WTC11 (cell line): ENCODE measurements around the gene ATM. TPM values are rescaled to one million over a fixed set of nuclear protein-coding genes. Genes with fewer than 3 reads are reported as not detected.
A peak's percentile ranks its signal among the peaks of the same experiment; 100 is the strongest.

Experiments used
- ATF1 ChIP-seq: sonication (generic); formaldehyde crosslinking; IDR thresholded peaks from 2 replicates; pipeline ENCODE4 v1.8.1; 2023; ENCODE audit warnings: mild to moderate bottlenecking, moderate library complexity, missing genetic modification reagents
- JAZF1 ChIP-seq: fragments of 250-450 bp; sonication (Bioruptor Pico); IDR thresholded peaks from 2 replicates; pipeline ENCODE4 v1.9.0; 2021; ENCODE audit warnings: moderate library complexity, mild to moderate bottlenecking, inconsistent platforms
- MYBL2 ChIP-seq: sonication (generic); formaldehyde crosslinking; IDR thresholded peaks from 2 replicates; pipeline ENCODE4 v1.8.1; 2023; ENCODE audit warnings: mild to moderate bottlenecking, moderate library complexity, missing genetic modification reagents
- NR2C2 ChIP-seq: sonication (generic); formaldehyde crosslinking; IDR thresholded peaks from 2 replicates; pipeline ENCODE4 v1.8.0; 2022; ENCODE audit warnings: mild to moderate bottlenecking, missing genetic modification reagents
- RELA ChIP-seq: sonication (generic); formaldehyde crosslinking; IDR thresholded peaks from 2 replicates; pipeline ENCODE4 v1.8.1; 2022; ENCODE audit warnings: missing genetic modification reagents, mild to moderate bottlenecking, borderline replicate concordance
- SOX15 ChIP-seq: fragments of 250-450 bp; sonication (Bioruptor Pico); IDR thresholded peaks from 2 replicates; pipeline ENCODE4 v1.9.0; 2021; ENCODE audit warnings: mild to moderate bottlenecking
- TEAD4 ChIP-seq: sonication (generic); formaldehyde crosslinking; IDR thresholded peaks from 2 replicates; pipeline ENCODE4 v1.8.0; 2022; ENCODE audit warnings: mild to moderate bottlenecking, missing genetic modification reagents
- ZNF138 ChIP-seq: sonication (generic); formaldehyde crosslinking; conservative IDR thresholded peaks from 2 replicates; pipeline ENCODE4 v1.8.1; 2022; ENCODE audit warnings: mild to moderate bottlenecking, moderate library complexity, missing genetic modification reagents
- ZNF263 ChIP-seq: sonication (generic); formaldehyde crosslinking; IDR thresholded peaks from 2 replicates; pipeline ENCODE4 v1.8.1; 2022; ENCODE audit warnings: low read depth, mild to moderate bottlenecking, moderate library complexity, missing genetic modification reagents
- ZNF317 ChIP-seq: sonication (generic); formaldehyde crosslinking; IDR thresholded peaks from 2 replicates; pipeline ENCODE4 v1.8.1; 2023; ENCODE audit warnings: low read depth, mild to moderate bottlenecking, moderate library complexity, missing genetic modification reagents, borderline replicate concordance
- ZNF671 ChIP-seq: fragments of 250-450 bp; sonication (Bioruptor Pico); IDR thresholded peaks from 2 replicates; pipeline ENCODE4 v1.8.0; 2021; ENCODE audit warnings: mild to moderate bottlenecking
- total RNA-seq: library from RNA; stranded (reverse); gene quantifications from 3 replicates; pipeline ENCODE4 v1.2.3, GENCODE V29; 2021
- TF ChIP-seq, protein P1 (sequence below): sonication (generic); formaldehyde crosslinking; IDR thresholded peaks from 2 replicates; pipeline ENCODE4 v1.8.1; 2023; ENCODE audit warnings: mild to moderate bottlenecking, missing genetic modification reagents, borderline replicate concordance
- TF ChIP-seq, protein P2 (sequence below): sonication (generic); formaldehyde crosslinking; IDR thresholded peaks from 2 replicates; pipeline ENCODE4 v1.8.1; 2023; ENCODE audit warnings: mild to moderate bottlenecking, missing genetic modification reagents
- TF ChIP-seq, protein P3 (sequence below): sonication (generic); formaldehyde crosslinking; conservative IDR thresholded peaks from 2 replicates; pipeline ENCODE4 v1.8.1; 2023; ENCODE audit warnings: mild to moderate bottlenecking, low read depth, missing genetic modification reagents, moderate library complexity
- TF ChIP-seq, protein P4 (sequence below): sonication (generic); formaldehyde crosslinking; IDR thresholded peaks from 2 replicates; pipeline ENCODE4 v1.8.1; 2023; ENCODE audit warnings: mild to moderate bottlenecking, moderate library complexity, missing genetic modification reagents
- TF ChIP-seq, protein P5 (sequence below): fragments of 250-450 bp; sonication (Bioruptor Pico); IDR thresholded peaks from 2 replicates; pipeline ENCODE4 v1.9.0; 2021; ENCODE audit warnings: mild to moderate bottlenecking
- TF ChIP-seq, protein P6 (sequence below): sonication (generic); formaldehyde crosslinking; conservative IDR thresholded peaks from 2 replicates; pipeline ENCODE4 v1.8.1; 2022; ENCODE audit warnings: mild to moderate bottlenecking, missing genetic modification reagents
- TF ChIP-seq, protein P7 (sequence below): sonication (generic); formaldehyde crosslinking; IDR thresholded peaks from 2 replicates; pipeline ENCODE4 v1.8.0; 2022; ENCODE audit warnings: mild to moderate bottlenecking, missing genetic modification reagents

ATM gene
- total RNA-seq, 1 experiment from 2014 or later, result 49.5 TPM

DNA sequence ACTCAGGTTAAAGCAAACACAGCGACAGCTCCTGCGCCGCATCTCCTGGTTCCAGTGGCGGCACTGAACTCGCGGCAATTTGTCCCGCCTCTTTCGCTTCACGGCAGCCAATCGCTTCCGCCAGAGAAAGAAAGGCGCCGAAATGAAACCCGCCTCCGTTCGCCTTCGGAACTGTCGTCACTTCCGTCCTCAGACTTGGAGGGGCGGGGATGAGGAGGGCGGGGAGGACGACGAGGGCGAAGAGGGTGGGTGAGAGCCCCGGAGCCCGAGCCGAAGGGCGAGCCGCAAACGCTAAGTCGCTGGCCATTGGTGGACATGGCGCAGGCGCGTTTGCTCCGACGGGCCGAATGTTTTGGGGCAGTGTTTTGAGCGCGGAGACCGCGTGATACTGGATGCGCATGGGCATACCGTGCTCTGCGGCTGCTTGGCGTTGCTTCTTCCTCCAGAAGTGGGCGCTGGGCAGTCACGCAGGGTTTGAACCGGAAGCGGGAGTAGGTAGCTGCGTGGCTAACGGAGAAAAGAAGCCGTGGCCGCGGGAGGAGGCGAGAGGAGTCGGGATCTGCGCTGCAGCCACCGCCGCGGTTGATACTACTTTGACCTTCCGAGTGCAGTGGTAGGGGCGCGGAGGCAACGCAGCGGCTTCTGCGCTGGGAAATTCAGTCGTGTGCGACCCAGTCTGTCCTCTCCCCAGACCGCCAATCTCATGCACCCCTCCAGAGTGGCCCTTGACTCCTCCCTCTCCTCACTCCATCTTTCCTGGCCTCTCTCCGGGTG lies at the start of gene ATM, which contains the start of gene NPAT (continued):
- TF ChIP-seq, protein P1, sequence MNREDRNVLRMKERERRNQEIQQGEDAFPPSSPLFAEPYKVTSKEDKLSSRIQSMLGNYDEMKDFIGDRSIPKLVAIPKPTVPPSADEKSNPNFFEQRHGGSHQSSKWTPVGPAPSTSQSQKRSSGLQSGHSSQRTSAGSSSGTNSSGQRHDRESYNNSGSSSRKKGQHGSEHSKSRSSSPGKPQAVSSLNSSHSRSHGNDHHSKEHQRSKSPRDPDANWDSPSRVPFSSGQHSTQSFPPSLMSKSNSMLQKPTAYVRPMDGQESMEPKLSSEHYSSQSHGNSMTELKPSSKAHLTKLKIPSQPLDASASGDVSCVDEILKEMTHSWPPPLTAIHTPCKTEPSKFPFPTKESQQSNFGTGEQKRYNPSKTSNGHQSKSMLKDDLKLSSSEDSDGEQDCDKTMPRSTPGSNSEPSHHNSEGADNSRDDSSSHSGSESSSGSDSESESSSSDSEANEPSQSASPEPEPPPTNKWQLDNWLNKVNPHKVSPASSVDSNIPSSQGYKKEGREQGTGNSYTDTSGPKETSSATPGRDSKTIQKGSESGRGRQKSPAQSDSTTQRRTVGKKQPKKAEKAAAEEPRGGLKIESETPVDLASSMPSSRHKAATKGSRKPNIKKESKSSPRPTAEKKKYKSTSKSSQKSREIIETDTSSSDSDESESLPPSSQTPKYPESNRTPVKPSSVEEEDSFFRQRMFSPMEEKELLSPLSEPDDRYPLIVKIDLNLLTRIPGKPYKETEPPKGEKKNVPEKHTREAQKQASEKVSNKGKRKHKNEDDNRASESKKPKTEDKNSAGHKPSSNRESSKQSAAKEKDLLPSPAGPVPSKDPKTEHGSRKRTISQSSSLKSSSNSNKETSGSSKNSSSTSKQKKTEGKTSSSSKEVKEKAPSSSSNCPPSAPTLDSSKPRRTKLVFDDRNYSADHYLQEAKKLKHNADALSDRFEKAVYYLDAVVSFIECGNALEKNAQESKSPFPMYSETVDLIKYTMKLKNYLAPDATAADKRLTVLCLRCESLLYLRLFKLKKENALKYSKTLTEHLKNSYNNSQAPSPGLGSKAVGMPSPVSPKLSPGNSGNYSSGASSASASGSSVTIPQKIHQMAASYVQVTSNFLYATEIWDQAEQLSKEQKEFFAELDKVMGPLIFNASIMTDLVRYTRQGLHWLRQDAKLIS, result no peak
- TF ChIP-seq ZNF263 (CRISPR knock-in tag), result peak; percentile 45; the same call in 1 of the 2 replicates
- TF ChIP-seq, protein P2, sequence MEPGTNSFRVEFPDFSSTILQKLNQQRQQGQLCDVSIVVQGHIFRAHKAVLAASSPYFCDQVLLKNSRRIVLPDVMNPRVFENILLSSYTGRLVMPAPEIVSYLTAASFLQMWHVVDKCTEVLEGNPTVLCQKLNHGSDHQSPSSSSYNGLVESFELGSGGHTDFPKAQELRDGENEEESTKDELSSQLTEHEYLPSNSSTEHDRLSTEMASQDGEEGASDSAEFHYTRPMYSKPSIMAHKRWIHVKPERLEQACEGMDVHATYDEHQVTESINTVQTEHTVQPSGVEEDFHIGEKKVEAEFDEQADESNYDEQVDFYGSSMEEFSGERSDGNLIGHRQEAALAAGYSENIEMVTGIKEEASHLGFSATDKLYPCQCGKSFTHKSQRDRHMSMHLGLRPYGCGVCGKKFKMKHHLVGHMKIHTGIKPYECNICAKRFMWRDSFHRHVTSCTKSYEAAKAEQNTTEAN, result 0 out of 2 replicates have a peak, but pooled peaks have one; percentile 29
- TF ChIP-seq, protein P3, sequence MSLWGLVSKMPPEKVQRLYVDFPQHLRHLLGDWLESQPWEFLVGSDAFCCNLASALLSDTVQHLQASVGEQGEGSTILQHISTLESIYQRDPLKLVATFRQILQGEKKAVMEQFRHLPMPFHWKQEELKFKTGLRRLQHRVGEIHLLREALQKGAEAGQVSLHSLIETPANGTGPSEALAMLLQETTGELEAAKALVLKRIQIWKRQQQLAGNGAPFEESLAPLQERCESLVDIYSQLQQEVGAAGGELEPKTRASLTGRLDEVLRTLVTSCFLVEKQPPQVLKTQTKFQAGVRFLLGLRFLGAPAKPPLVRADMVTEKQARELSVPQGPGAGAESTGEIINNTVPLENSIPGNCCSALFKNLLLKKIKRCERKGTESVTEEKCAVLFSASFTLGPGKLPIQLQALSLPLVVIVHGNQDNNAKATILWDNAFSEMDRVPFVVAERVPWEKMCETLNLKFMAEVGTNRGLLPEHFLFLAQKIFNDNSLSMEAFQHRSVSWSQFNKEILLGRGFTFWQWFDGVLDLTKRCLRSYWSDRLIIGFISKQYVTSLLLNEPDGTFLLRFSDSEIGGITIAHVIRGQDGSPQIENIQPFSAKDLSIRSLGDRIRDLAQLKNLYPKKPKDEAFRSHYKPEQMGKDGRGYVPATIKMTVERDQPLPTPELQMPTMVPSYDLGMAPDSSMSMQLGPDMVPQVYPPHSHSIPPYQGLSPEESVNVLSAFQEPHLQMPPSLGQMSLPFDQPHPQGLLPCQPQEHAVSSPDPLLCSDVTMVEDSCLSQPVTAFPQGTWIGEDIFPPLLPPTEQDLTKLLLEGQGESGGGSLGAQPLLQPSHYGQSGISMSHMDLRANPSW (CRISPR knock-in tag), result no peak
- TF ChIP-seq ZNF138 (CRISPR knock-in tag), result no peak
- TF ChIP-seq SOX15 (CRISPR knock-in tag), result no peak
- TF ChIP-seq, protein P4, sequence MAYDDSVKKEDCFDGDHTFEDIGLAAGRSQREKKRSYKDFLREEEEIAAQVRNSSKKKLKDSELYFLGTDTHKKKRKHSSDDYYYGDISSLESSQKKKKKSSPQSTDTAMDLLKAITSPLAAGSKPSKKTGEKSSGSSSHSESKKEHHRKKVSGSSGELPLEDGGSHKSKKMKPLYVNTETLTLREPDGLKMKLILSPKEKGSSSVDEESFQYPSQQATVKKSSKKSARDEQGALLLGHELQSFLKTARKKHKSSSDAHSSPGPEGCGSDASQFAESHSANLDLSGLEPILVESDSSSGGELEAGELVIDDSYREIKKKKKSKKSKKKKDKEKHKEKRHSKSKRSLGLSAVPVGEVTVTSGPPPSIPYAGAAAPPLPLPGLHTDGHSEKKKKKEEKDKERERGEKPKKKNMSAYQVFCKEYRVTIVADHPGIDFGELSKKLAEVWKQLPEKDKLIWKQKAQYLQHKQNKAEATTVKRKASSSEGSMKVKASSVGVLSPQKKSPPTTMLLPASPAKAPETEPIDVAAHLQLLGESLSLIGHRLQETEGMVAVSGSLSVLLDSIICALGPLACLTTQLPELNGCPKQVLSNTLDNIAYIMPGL, result 0 out of 2 replicates have a peak, but pooled peaks have one; percentile 77
- TF ChIP-seq ZNF317 (CRISPR knock-in tag), result no peak
- TF ChIP-seq, protein P5, sequence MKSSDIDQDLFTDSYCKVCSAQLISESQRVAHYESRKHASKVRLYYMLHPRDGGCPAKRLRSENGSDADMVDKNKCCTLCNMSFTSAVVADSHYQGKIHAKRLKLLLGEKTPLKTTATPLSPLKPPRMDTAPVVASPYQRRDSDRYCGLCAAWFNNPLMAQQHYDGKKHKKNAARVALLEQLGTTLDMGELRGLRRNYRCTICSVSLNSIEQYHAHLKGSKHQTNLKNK (CRISPR knock-in tag), result no peak
- no peak for TF ChIP-seq RELA (CRISPR knock-in tag)
- TF ChIP-seq, protein P6, sequence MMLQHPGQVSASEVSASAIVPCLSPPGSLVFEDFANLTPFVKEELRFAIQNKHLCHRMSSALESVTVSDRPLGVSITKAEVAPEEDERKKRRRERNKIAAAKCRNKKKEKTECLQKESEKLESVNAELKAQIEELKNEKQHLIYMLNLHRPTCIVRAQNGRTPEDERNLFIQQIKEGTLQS (CRISPR knock-in tag), result peak; percentile 63; the same call in 1 of the 2 replicates
- TF ChIP-seq MYBL2 (CRISPR knock-in tag), result peak; percentile 84
- TF ChIP-seq, protein P7, sequence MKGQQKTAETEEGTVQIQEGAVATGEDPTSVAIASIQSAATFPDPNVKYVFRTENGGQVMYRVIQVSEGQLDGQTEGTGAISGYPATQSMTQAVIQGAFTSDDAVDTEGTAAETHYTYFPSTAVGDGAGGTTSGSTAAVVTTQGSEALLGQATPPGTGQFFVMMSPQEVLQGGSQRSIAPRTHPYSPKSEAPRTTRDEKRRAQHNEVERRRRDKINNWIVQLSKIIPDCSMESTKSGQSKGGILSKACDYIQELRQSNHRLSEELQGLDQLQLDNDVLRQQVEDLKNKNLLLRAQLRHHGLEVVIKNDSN (CRISPR knock-in tag), result peak; percentile 72; the same call in 1 of the 2 replicates
- no peak for TF ChIP-seq ZNF671 (CRISPR knock-in tag)
- TF ChIP-seq JAZF1, result no peak
- TF ChIP-seq NR2C2 (CRISPR knock-in tag), result no peak; the same call in 1 of the 2 replicates
- TF ChIP-seq ATF1 (CRISPR knock-in tag), result no peak
- peak; percentile 54; the same call in 1 of the 2 replicates for TF ChIP-seq TEAD4 (CRISPR knock-in tag)
